C4-2B (cell line): ENCODE measurements around the gene LGI4.

Experiments used
- H3K27ac ChIP-seq: fragments of 450-650 bp; 2 replicates; pipeline ENCODE4 v1.5.1; 2017
- CTCF ChIP-seq: fragments of 450-650 bp; conservative IDR thresholded peaks from 2 replicates; pipeline ENCODE4 v1.5.1; 2017; ENCODE audit warnings: mild to moderate bottlenecking
- ZFX ChIP-seq: fragments of 450-650 bp; IDR thresholded peaks from 2 replicates; pipeline ENCODE4 v1.6.1; 2017

The LGI4 gene

GRCh38 chr19:35075202-35076025 lies 59.4 kb downstream of the LGI4 start:
- TF ChIP-seq ZFX: no peak
- TF ChIP-seq CTCF: no peak
- no peak overlapping the region for H3K27ac ChIP-seq
